GM19239 (cell line): ENCODE data around the gene LPCAT2.

ENCODE experiments used
- DNase-seq: peaks from one replicate; pipeline ENCODE4 v3.0.0; 2011; ENCODE audit warnings: low spot score; ENCODE audit not compliant: insufficient read length
- FAIRE-seq: peaks from 2 replicates; lab custom pipeline; 2011; peaks lifted over from hg19 to GRCh38; lab: Jason Lieb, UNC

Gene LPCAT2

DNA sequence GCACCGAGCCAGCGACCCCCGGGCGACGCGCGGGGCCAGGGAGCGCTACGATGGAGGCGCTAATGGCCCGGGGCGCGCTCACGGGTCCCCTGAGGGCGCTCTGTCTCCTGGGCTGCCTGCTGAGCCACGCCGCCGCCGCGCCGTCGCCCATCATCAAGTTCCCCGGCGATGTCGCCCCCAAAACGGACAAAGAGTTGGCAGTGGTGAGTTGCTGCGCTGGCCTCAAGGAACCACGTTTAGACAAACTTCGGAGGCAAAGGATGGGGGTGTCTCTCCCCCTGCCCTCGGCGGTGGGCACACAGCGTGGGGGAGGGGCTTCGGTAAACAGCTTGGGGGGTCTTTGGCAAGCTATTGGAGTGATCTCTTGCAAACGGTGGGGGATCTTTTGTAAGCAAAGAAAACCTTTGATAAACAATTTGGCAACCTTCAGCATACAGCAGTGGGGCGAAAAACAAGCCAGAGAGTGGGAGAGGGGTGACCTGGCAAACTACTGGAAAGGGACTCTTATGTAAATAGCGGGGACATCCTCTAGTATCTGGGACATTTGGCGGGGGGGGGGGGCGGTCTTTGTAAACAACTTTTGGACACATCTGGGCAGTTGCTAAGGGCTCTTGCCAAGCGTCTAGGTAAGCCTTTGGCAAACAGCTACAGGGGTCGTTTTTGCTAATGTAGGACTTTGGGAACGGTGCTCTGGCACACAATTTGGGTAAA is 29.3 kb upstream of the LPCAT2 start:
- DNase-seq (no peak), FAIRE-seq (no peak)

DNA sequence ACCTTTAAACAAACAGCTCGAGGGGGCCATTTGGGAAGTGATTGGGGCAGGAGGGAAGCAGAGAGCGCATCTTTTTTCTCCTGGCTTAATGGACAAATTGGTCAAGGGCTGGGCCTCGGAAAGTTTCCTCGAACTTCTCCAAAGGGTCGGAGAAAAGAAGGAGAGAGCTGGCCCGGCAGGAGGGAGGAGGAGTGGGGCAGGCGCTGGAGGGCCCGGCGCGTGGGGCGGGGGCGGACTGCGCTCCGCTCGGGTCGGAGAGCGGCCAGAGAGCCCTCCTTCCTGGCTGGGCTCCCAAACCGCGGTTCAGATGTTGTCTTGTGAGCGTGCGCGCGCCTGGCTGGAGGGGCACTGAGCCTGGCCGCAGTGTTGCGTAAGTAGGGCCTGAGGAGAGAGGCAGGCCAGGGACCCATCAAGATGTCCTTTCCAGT is 28.6 kb upstream of the LPCAT2 start:
- no peak for DNase-seq

DNA sequence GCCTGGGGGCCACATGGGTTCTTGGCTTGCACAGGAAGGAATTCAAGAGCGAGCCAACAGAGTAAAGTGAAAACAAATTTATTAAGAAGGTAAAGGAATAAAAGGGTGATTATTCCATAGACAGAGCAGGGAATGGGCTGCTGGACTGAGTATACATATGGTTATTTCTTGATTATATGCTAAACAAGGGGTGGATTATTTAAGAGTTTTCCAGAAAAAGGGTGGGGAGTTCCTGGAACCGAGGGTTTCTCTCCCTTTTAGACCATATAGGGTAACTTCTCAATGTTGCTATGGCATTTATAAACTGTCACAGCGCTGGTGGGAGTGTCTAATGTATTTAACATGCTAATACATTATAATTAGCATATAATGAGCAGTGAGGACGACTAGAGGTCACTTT is 27.8 kb upstream of the LPCAT2 start:
- DNase-seq (no peak), FAIRE-seq (no peak)

More for the DNA sequence above, 28.6 kb upstream of the LPCAT2 start:
- FAIRE-seq, result no peak

DNA sequence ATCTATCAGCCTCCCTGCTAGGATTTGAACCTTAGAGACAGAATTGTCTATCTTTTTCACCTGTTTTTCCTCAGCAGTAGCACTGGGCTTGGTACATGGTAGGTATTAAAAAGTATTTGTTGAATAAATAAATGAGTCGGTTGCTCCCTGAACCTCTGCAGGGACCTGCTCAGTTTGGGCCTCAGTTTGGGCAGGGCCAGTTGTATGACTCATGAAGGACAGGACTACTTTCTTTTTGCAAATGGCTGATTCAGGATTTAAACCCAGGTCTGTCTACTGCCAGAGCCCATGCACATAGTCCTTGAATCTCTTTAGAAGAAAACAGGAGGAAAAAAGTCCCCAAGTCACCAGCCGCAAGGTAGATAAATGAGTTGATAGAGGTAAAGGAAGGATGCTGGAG is 26.8 kb upstream of the LPCAT2 start:
- DNase-seq, result no peak
- no peak for FAIRE-seq

DNA sequence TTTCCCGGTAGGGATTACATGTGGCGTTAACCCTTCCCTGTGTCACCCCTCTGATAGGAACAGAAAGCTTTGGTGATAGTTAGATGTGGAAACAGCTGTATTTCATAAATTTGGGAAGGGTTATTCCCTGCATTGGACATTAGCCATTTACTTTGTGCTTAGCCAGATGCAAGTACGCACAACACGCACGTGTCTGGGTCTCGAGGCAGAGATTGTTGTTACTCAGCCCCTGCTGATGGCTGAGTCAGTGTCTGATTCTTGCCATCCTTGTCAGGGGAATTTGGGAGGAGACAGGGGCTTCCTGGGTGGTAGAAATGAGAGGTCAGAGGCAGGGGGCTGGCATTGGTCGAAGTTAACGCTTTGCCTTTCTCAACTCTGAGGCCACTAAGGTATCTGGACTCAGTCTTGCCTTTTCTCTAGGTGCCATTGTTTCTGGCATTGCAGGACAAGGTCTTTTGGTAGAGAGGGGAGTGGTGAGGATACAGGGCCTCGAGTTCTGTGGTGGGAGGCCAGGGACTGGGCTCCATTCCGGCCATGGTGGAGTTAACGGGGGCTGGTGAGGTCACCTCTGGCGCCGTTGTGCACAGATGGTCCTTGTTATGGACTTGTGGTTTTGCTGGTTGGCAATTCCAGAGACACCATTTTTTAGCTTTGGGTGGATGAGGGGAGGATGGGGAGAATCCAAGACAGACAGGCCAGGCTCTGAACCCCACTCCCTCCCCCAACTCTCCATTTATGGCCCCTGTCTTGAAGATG is 21.6 kb upstream of the LPCAT2 start:
- FAIRE-seq (no peak), DNase-seq (no peak)

DNA sequence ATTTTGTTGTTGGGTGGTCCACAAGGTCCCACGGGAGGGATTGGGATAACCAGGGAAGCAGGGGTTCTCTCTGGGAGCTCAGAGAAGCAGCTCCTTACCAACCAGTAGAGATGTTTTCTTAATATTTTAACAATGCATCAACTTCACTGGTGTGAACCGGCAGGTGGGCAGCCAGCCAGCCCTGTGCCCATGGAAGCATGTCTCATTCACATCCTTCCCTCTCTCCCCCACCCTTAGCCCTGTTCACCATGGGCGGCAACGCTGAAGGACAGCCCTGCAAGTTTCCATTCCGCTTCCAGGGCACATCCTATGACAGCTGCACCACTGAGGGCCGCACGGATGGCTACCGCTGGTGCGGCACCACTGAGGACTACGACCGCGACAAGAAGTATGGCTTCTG is 20.6 kb upstream of the LPCAT2 start:
- FAIRE-seq (no peak), DNase-seq (no peak)

DNA sequence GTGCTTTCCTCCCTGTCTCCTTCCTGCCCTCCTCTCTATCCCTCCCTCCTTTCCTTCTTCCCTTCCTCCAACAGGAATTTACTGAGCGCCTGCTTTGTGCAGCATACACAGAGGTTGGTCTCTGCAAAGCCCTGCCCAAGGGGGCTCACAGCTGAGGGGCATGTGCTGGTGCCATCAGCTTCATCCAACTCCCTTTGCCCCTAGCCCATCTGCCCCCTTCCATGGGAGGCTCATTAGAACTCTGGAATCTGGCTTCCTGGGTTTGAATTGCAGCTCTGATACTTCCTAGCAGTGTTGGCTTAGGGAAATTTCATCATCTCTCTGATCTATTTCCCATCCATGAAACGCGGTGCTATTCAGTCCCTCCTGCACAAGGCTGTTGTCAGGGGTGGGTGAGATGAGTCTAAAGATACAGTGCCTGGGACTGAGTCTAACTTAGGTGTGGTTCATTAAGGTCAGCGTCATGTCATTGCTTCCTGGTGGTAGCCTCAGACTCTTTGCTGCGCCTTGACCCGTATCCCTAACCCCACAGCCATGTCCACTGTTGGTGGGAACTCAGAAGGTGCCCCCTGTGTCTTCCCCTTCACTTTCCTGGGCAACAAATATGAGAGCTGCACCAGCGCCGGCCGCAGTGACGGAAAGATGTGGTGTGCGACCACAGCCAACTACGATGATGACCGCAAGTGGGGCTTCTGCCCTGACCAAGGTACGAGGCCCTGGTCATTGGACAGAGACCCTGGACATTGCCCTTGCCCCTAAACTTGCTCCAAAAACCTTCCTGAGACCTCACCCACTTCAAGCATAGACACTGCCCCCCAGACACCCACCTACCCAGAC is 19.5 kb upstream of the LPCAT2 start:
- FAIRE-seq (no peak), DNase-seq (no peak)

DNA sequence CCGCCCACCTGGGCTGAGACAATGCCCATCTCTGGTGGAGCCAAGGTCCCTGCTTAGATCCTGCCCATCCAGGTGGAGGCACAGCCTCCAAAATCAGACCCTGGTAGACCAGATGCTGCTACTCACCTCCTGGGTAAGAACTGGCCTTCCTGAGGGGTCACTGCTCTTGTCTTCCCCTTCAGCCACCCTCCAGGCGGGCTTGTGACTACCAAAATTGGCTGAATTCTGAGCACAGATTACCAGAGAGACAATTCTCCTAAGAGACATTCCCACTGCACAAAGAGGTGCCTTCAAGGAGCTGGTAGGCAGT is 19.0 kb upstream of the LPCAT2 start:
- no peak for FAIRE-seq
- no peak for DNase-seq

DNA sequence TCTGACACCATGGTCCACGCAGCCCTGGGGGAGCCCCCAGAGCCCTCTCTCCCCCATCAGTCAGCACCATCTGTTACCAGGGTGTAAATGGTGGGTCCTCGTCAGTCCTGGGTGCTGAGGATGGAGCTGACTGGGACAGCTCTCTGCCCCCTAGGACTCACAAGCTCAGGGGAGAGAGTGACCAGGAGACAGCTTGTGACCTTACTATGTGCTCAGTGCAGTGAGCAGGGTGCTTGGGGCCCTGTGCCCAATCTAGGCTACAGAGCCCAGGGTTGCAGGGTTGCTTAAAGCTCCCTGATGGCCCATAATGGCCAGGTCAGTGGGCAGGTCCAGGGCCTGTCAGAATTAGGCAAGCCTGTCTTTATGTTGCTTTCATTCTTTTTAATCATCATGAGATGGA is 18.6 kb upstream of the LPCAT2 start:
- FAIRE-seq (no peak), DNase-seq (no peak)

DNA sequence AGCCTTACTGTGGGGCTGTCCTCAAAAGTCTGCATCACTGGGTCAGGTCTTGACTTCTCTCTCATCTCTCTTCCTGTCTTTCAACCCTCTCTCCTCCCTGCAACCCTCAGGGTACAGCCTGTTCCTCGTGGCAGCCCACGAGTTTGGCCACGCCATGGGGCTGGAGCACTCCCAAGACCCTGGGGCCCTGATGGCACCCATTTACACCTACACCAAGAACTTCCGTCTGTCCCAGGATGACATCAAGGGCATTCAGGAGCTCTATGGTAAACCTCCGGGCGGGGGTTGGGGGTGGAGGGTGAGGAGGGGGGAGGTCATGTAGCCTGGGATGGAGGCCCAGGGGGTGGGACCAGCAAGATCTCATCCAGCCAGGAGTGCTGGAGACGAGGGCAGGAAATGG is 17.2 kb upstream of the LPCAT2 start:
- FAIRE-seq (no peak), DNase-seq (no peak)

DNA sequence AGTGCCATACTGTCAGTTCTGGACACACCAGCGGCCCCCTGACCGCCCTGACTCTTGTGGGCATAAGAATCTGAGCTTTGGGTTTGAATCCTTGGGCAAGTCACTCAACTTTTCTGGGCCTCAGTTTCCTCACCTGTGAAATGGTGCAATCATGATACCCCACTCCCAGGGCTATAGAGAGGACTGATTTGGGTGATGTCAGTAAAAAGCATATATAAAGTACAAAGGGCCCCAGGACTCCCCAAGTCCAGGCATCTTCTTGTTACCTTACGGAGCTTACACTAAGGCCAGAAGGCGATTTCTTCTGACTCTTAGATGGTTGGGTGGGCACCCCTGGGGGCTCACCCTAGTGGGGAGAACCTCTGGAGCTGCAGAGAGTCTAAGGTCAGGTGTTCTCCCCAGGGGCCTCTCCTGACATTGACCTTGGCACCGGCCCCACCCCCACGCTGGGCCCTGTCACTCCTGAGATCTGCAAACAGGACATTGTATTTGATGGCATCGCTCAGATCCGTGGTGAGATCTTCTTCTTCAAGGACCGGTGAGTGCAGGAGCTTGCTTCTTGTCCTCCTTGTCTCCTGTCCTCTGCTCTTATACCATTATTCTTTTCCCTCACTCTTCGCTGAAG is 16.0 kb upstream of the LPCAT2 start:
- DNase-seq, result no peak
- FAIRE-seq, result no peak

DNA sequence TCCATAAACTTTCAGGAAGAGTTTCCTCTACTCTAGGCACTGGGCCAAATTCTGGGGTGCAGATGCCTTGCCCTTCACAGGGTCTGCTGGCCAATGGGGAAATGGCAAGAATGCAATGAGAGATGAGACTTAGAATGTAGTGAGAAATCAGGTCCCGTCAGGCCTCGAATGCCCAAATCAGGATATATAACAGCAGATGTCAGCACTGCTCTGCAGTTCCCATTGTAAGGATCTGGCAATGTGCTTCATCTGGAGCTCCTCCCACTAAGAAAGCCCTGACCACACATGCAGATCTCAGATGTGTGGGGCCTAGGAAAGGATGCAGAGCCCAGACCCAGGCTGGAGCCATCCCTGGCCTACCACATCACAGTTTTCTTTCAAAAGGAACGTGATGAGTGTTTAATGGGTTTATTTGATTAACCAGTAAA is 13.9 kb upstream of the LPCAT2 start:
- DNase-seq (no peak), FAIRE-seq (no peak)

DNA sequence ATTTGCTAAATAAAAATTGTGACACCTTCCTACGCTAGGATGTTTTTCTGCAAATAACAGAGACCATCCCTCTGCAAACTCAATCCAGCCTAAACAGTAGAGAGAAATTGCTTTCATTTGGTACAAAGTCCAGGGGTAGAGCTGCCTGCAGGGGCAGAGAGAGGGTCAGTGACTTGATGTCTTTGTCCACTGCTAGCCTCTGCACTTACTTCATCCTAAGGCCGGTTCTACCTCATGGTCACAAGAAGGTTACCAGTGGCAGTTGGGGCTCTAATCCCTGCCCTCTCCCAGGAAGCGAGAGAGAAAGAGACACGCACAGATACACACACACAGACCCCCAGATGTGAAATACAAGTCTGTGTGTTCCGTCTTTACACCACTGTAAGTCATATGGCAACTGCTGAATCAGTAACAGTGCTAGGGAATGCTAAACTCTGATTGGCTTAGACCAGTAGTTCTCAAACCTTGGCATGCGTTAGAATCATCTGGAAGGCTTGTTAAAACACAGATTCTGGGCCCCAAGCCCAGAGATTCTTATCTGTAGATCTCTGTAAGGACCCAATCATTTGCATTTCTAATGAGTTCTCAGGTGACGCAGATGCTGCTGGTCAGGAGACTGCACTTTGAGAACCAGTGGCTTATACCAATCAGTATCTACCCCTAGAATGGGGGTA is 13.1 kb upstream of the LPCAT2 start:
- FAIRE-seq, result no peak
- DNase-seq, result no peak

DNA sequence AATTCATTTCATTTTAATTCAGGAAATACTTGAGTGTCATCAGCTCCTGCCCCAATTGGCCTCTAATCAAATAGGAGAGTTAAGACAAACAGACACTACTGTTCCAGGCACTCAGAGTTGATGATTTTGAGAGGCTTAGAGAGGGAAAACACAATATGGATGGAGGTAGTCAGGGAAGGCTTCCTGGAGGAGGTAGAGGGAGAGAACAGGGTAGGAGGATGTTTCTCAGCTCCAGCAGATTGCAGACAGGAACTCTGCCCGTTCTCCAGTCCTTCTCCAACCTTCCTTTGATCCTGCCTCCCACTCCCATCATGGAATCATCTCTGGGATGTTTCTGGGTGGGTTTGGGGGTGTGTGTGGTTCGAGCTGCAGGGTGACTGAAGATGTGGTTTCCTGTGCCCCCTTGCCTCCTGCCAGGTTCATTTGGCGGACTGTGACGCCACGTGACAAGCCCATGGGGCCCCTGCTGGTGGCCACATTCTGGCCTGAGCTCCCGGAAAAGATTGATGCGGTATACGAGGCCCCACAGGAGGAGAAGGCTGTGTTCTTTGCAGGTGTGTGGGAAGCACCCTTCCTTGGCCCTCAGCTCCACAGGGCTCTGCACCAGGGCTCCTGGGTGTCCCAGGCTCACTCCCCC is 12.2 kb upstream of the LPCAT2 start:
- DNase-seq, result no peak
- no peak for FAIRE-seq

DNA sequence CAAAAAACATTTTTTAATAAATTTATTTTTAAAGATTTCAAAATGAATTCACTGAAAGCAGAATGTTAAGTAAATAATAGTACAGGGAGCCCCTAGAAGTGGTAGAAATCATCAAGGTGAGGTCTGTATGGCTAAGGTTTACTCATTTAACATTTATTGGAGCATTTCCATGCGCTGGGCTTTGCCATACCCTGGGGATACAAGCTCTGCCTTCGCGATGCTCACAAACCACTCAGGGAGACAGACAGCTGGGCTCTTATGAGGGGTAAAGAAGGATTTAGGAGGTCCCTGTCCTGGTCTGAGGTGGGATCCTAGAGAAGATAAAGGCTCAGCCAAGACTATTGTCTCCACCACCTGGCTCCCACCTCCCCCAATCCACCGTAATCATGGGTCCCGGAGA is 11.3 kb upstream of the LPCAT2 start:
- no peak for FAIRE-seq
- no peak for DNase-seq

DNA sequence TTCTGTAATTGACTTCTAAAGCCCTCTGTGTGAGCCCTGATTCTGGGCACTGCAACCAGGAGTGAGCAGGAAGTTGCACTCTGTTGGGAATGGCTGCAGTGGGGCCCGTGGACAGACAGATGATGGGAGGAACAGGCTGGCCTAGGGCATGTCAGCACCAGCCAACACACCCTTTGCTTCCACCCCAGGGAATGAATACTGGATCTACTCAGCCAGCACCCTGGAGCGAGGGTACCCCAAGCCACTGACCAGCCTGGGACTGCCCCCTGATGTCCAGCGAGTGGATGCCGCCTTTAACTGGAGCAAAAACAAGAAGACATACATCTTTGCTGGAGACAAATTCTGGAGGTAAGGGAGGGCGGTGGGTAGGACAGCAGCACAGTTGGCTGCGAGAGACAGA is 10.8 kb upstream of the LPCAT2 start:
- FAIRE-seq, result no peak
- no peak for DNase-seq

DNA sequence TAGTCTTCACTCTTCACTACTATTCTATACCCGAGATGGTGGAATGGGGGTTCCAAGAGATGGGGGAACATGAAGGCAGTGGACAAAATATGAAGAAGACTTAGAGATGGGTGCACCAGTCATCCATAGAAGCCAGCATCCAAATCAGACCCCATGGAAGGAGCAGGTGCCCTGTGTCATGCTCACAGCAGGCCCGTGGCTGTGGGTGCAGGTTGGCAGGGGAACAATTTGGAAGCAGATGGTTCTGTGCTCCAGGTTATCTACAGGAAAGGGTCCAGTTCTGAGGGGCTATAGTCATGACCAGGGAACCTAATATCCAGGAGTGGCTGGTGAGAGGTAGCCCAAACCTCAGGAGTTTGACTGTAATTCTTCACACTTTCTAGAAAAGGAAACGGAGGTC is 9.6 kb upstream of the LPCAT2 start:
- DNase-seq, result no peak
- no peak for FAIRE-seq

DNA sequence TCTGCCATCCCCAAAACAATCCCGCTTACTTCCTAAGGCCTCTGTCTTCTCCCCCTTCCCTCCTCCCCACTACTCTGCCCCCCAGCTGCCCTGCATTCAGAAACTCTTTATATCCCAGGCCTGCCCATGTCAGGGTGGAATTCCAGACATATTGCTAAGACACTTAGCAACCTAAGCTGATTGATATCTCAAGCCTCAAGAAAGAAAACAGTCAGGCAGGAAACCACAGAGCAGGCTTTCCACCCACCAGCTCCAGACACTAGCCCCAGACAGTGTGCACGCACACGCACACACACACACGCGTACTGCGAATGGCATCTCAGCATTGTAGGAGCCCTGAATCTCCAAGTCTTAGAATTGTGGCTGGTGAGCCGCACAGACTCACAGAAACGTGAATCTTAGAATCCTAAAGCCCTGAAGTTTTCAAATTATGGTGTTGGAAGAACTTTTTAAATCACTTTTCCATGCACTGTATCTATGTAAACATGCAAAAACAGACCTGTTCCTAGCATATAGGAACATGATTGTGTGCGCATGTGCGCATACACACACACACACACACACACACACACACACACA is 8.8 kb upstream of the LPCAT2 start:
- FAIRE-seq, result no peak
- no peak for DNase-seq

DNA sequence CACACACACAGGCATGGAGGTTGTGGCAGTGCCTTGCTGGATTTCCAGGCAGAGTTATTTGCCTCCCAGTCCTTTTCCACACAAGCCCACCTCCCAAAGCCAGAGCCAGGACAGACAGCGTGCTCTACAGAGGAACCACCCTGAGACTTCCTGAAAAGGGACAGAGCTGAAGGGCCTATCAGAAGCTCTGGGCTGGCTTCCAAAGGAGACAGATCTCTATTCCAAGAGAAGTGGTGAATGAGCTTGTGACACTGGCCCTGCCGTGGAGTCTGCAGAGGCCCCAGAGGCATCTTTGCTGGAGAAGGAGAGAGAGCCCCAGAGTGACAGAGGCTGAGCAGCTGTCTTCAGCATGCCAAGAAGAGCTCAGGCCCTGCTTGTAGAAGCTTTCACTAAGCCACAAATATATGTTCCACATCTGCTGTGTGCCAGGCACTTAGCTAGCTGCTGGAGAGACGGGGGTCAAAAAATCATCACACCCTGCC is 8.3 kb upstream of the LPCAT2 start:
- no peak for DNase-seq
- FAIRE-seq, result no peak
